H1 (cell line): ENCODE data around the gene BRIX1. TPM values are rescaled to one million over a fixed set of nuclear protein-coding genes. Genes with fewer than 3 reads are reported as not detected.

ENCODE experiments used
- CTCF ChIA-PET: fragments of 300-600 bp; sonication (Branson Sonifier 250); formaldehyde crosslinking; loops from one replicate; lab custom pipeline; 2021; ENCODE audit not compliant: partially characterized antibody; lab: Charles Lee
- POLR2A ChIA-PET: fragments of 300-600 bp; sonication (Branson Sonifier 250); formaldehyde crosslinking; loops from one replicate; lab custom pipeline; 2021; ENCODE audit warnings: inconsistent platforms; ENCODE audit not compliant: partially characterized antibody; lab: Charles Lee
- DNase-seq, 2 experiments: peaks; one replicate each; pipeline versions ENCODE4 v3.0.0 to v3.0.0-alpha.2; 2010 to 2022; ENCODE audit warnings: low spot score in 2 of 2, low read depth in 1 of 2, mixed read lengths in 1 of 2
- FAIRE-seq: peaks from 2 replicates; lab custom pipeline; 2011; peaks lifted over from hg19 to GRCh38; lab: Jason Lieb, UNC
- H2AFZ ChIP-seq: 2 replicates; pipeline ENCODE4 v1.8.1; 2012; ENCODE audit warnings: low read length, inconsistent platforms
- H2AK5ac ChIP-seq: 2 replicates; pipeline ENCODE4 v1.6.1; 2013; ENCODE audit warnings: low read depth, low read length
- H2BK120ac ChIP-seq: replicated peaks from 2 replicates; pipeline ENCODE3; 2013; ENCODE audit warnings: low read depth, low read length, inconsistent platforms
- H2BK12ac ChIP-seq: 2 replicates; pipeline ENCODE4 v1.6.1; 2013; ENCODE audit warnings: low read depth, low read length
- H2BK15ac ChIP-seq: 2 replicates; pipeline ENCODE4 v1.6.1; 2013; ENCODE audit warnings: low read length
- H2BK20ac ChIP-seq: 2 replicates; pipeline ENCODE4 v1.6.1; 2013; ENCODE audit warnings: low read length
- H2BK5ac ChIP-seq: 2 replicates; pipeline ENCODE4 v1.6.1; 2013; ENCODE audit warnings: low read depth, low read length
- H3K14ac ChIP-seq: 2 replicates; pipeline ENCODE4 v1.6.1; 2013; ENCODE audit warnings: inconsistent platforms; ENCODE audit not compliant: insufficient read length
- H3K18ac ChIP-seq: 2 replicates; pipeline ENCODE4 v1.6.1; 2013; ENCODE audit warnings: low read length; ENCODE audit errors: extremely low read depth
- H3K23ac ChIP-seq: 2 replicates; pipeline ENCODE4 v1.6.1; 2013; ENCODE audit warnings: inconsistent platforms; ENCODE audit not compliant: insufficient read length
- H3K23me2 ChIP-seq: 2 replicates; pipeline ENCODE4 v1.6.1; 2013; ENCODE audit warnings: low read depth, low read length
- H3K27ac ChIP-seq: 2 replicates; pipeline ENCODE4 v1.6.1; 2011; ENCODE audit warnings: low read depth, low read length, inconsistent platforms
- H3K27me3 ChIP-seq, 4 experiments: replicated peaks in 1 of 4; 1 replicate in 1 of 4; 2 replicates in 3 of 4; pipeline versions ENCODE4 v1.6.1 to v1.8.1; 2011 to 2013; ENCODE audit warnings: low read length in 3 of 4, mild to moderate bottlenecking in 3 of 4, inconsistent platforms in 2 of 4, mixed read lengths in 2 of 4, moderate library complexity in 1 of 4; ENCODE audit not compliant: control insufficient read depth in 3 of 4, insufficient read depth in 3 of 4; ENCODE audit errors: extremely low read depth in 1 of 4
- H3K36me3 ChIP-seq, 4 experiments: 2 replicates each; pipeline versions ENCODE4 v1.6.1 to v1.8.1; 2011 to 2013; ENCODE audit warnings: mild to moderate bottlenecking in 4 of 4, low read length in 3 of 4, moderate library complexity in 2 of 4, control low read depth in 1 of 4, inconsistent platforms in 1 of 4; ENCODE audit not compliant: insufficient read depth in 4 of 4, control insufficient read depth in 2 of 4
- H3K4ac ChIP-seq: replicated peaks from 2 replicates; pipeline ENCODE3; 2013; ENCODE audit warnings: low read length, low read depth, mixed read lengths, inconsistent platforms; ENCODE audit not compliant: insufficient read length
- H3K4me1 ChIP-seq, 4 experiments: replicated peaks in 1 of 4; 1 replicate in 1 of 4; 2 replicates in 3 of 4; pipeline versions ENCODE4 v1.6.1 to v1.8.1; 2011 to 2013; ENCODE audit warnings: low read length in 3 of 4, inconsistent platforms in 2 of 4, mixed read lengths in 1 of 4; ENCODE audit not compliant: insufficient read depth in 4 of 4, control insufficient read depth in 3 of 4
- H3K4me2 ChIP-seq, 2 experiments: 2 replicates each; pipeline versions ENCODE4 v1.6.1 to v1.8.1; 2011 to 2013; ENCODE audit warnings: low read depth in 2 of 2, low read length in 2 of 2, control low read depth in 1 of 2, inconsistent platforms in 1 of 2, mild to moderate bottlenecking in 1 of 2; ENCODE audit not compliant: insufficient read depth in 1 of 2
- H3K4me3 ChIP-seq, 4 experiments: fragments of 200-600, 300-600 bp in 1 of 4; sonication (generic), shearing (Covaris generic), sonication (Bioruptor Twin) in 1 of 4; 2 replicates each; pipeline versions ENCODE4 v1.5.1 to v1.8.1; 2011 to 2016; ENCODE audit warnings: low read length in 4 of 4, low read depth in 3 of 4, control low read depth in 2 of 4, inconsistent platforms in 2 of 4, mild to moderate bottlenecking in 2 of 4, mixed read lengths in 1 of 4, moderate library complexity in 1 of 4; ENCODE audit not compliant: insufficient read depth in 2 of 4; ENCODE audit errors: extremely low read depth in 1 of 4
- H3K56ac ChIP-seq: replicated peaks from 2 replicates; pipeline ENCODE3; 2013; ENCODE audit warnings: low read depth, mild to moderate bottlenecking, mixed read lengths, low read length, inconsistent platforms; ENCODE audit not compliant: insufficient read length
- H3K79me1 ChIP-seq: 2 replicates; pipeline ENCODE4 v1.6.1; 2013; ENCODE audit warnings: low read depth, low read length, control low read depth
- H3K79me2 ChIP-seq, 2 experiments: 2 replicates each; pipeline versions ENCODE4 v1.6.1 to v1.8.1; 2012 to 2013; ENCODE audit warnings: low read length in 2 of 2, mild to moderate bottlenecking in 2 of 2, inconsistent platforms in 1 of 2; ENCODE audit not compliant: insufficient read depth in 2 of 2, control insufficient read depth in 1 of 2
- H3K9ac ChIP-seq, 4 experiments: replicated peaks in 1 of 4; 1 replicate in 1 of 4; 2 replicates in 3 of 4; pipeline versions ENCODE4 v1.6.1 to v1.8.1; 2011 to 2013; ENCODE audit warnings: low read depth in 3 of 4, low read length in 3 of 4, control low read depth in 2 of 4, mild to moderate bottlenecking in 2 of 4, moderate library complexity in 2 of 4, inconsistent platforms in 1 of 4; ENCODE audit errors: extremely low read depth in 1 of 4
- H3K9me3 ChIP-seq, 2 experiments: 2 replicates each; pipeline versions ENCODE4 v1.6.1 to v1.8.1; 2012 to 2013; ENCODE audit warnings: mild to moderate bottlenecking in 2 of 2, moderate library complexity in 2 of 2, control low read depth in 1 of 2, inconsistent platforms in 1 of 2, low read depth in 1 of 2, low read length in 1 of 2, mixed read lengths in 1 of 2; ENCODE audit not compliant: insufficient read depth in 2 of 2
- H4K20me1 ChIP-seq, 2 experiments: replicated peaks in 1 of 2; 2 replicates each; pipeline versions ENCODE3 to v1.8.1; 2011 to 2013; ENCODE audit warnings: inconsistent platforms in 2 of 2, low read length in 2 of 2, mild to moderate bottlenecking in 1 of 2; ENCODE audit not compliant: insufficient read depth in 2 of 2, control insufficient read depth in 1 of 2
- H4K5ac ChIP-seq: 2 replicates; pipeline ENCODE4 v1.6.1; 2013; ENCODE audit warnings: low read length, low read depth, mixed read lengths, inconsistent platforms; ENCODE audit not compliant: insufficient read length
- H4K8ac ChIP-seq: 2 replicates; pipeline ENCODE4 v1.8.0; 2013; ENCODE audit warnings: mild to moderate bottlenecking, moderate library complexity, low read length, inconsistent platforms; ENCODE audit not compliant: insufficient read depth; ENCODE audit errors: extremely low read depth
- H4K91ac ChIP-seq: replicated peaks from 2 replicates; pipeline ENCODE3; 2013; ENCODE audit warnings: low read length, mixed read lengths, inconsistent platforms; ENCODE audit not compliant: insufficient read length
- CBX8 ChIP-seq: fragments of 300-800, 300-1000 bp; sonication (generic); IDR thresholded peaks from 2 replicates; pipeline ENCODE4 v1.7.1; 2016; ENCODE audit warnings: low read depth, low read length, borderline replicate concordance
- CHD2 ChIP-seq: IDR thresholded peaks from 2 replicates; pipeline ENCODE4 v1.6.1; 2012; ENCODE audit warnings: low read length, improper control_type of control experiment
- EP300 ChIP-seq, 2 experiments: IDR thresholded peaks; 1 replicate in 1 of 2; 2 replicates in 1 of 2; pipeline ENCODE4 v1.6.1; 2011 to 2012; ENCODE audit warnings: low read depth in 2 of 2, low read length in 2 of 2, mild to moderate bottlenecking in 2 of 2, borderline replicate concordance in 1 of 2, inconsistent platforms in 1 of 2, moderate library complexity in 1 of 2
- KDM1A ChIP-seq: fragments of 200-600, 300-600 bp; sonication (generic); IDR thresholded peaks from 2 replicates; pipeline ENCODE4 v1.7.1; 2016; ENCODE audit warnings: mild to moderate bottlenecking, low read length, borderline replicate concordance
- KDM4A ChIP-seq: IDR thresholded peaks from one replicate; pipeline ENCODE4 v1.7.1; 2012; ENCODE audit warnings: low read depth, mild to moderate bottlenecking, moderate library complexity, low read length, inconsistent platforms; ENCODE audit not compliant: severe bottlenecking
- NRF1 ChIP-seq: IDR thresholded peaks from 2 replicates; pipeline ENCODE4 v1.6.1; 2011; ENCODE audit warnings: mild to moderate bottlenecking, low read depth, low read length, improper control_type of control experiment
- POLR2A ChIP-seq, 2 experiments: IDR thresholded peaks; 1 replicate in 1 of 2; 2 replicates in 1 of 2; pipeline ENCODE4 v1.6.1; 2011; ENCODE audit warnings: low read depth in 2 of 2, low read length in 2 of 2, mild to moderate bottlenecking in 2 of 2; ENCODE audit errors: control extremely low read depth in 1 of 2
- TAF1 ChIP-seq: IDR thresholded peaks from 2 replicates; pipeline ENCODE4 v1.6.1; 2011; ENCODE audit warnings: mild to moderate bottlenecking, low read depth, low read length
- TBP ChIP-seq: IDR thresholded peaks from 2 replicates; pipeline ENCODE4 v1.6.1; 2011; ENCODE audit warnings: low read depth, low read length, improper control_type of control experiment
- WGBS, 2 experiments: shearing (Covaris generic) in 1 of 2; methylation state at CpG; one replicate each; pipeline versions ENCODE4 v1.1.6 to v1.1.7; 2013 to 2015; ENCODE audit warnings: low lambda C conversion rate in 2 of 2, mixed read lengths in 2 of 2, inconsistent platforms in 1 of 2, low coverage in 1 of 2, missing lambda C conversion rate in 1 of 2; ENCODE audit not compliant: insufficient replicate concordance in 2 of 2, insufficient coverage in 1 of 2, insufficient read length in 1 of 2; ENCODE audit errors: extremely low coverage in 1 of 2, missing lambda C conversion rate in 1 of 2; 5-methylcytosine and 5-hydroxymethylcytosine counted together
- polyA plus RNA-seq, 7 experiments: library from polyadenylated mRNA; depleted of rRNA in 3 of 7; stranded (reverse) in 5 of 7; unstranded in 2 of 7; fragments of >200 nt in 5 of 7; fragments of 200-250 nt in 2 of 7; gene quantifications; 1 replicate in 5 of 7; 2 replicates in 1 of 7; 4 replicates in 1 of 7; pipeline versions ENCODE4 v1.2.1 to v1.2.3, GENCODE V29; 2011 to 2013; ENCODE audit warnings: missing spikeins in 2 of 7, mixed read lengths in 2 of 7
- total RNA-seq: library from RNA; stranded (reverse); fragmentation: NEBNext Ultra II Directional; extraction: Animal tissue kit (Norgen Biotek cat#: 25700); gene quantifications from 2 replicates; pipeline ENCODE4 v1.2.1, GENCODE V29; 2021
- TF ChIP-seq, protein P1 (sequence below), 3 experiments: IDR thresholded peaks; 1 replicate in 2 of 3; 2 replicates in 1 of 3; pipeline versions ENCODE4 v1.5.1 to v1.6.1; 2011; ENCODE audit warnings: low read length in 3 of 3, mild to moderate bottlenecking in 3 of 3, inconsistent platforms in 2 of 3, low read depth in 1 of 3, moderate library complexity in 1 of 3; ENCODE audit not compliant: insufficient read depth in 1 of 3; ENCODE audit errors: control extremely low read depth in 1 of 3

Gene BRIX1
- total and polyA plus RNA-seq, 2 of the 8 experiments (the other 6 are each of a cell fraction or from before 2014, with no cell fraction given) = 26.9 to 71.7 TPM

DNA sequence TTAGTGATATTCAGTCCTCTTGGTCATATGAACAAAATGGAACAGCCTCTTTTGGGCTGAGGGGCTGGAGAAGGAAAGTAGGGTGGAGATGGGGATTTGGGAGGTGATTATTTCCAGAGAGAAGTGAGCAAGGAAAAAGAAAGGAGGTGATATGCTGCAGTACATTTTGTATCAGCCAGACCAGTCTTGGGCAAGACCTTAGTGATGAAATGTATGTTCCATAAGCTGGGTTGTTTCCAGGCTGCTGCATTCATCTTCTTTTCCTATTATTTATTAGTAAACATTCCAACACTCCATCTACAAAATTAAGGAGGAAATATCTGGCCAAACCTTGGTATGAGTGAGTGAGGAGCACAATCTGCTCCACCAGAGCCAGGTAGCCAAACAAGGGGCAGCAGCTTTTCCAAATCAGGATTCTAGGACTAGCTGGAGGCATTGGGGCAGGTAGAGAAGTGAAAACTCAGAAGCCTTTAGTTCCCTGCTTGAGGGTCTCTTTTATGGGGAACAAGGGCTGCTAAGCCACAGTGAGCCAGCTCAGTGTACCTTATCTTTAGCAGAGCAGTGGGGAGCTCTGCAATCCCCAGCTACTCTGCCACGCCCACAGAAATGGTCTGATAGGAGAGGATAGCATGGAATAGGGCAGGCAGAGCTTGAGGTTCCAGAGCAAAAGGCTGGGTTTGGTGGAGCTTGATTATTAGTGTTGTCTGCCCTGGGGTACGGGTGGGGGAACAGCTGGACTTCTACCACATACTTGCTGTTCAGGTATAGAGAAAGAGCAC lies 19.7 kb upstream of the BRIX1 start:
- DNase-seq (no peak), FAIRE-seq (no peak)
- Histone ChIP-seq H3K4me2 (no peak overlapping the region), H2BK120ac (no peak overlapping the region), H3K27ac (no peak overlapping the region), H3K23me2 (no peaks in the 10 kb centered on the region), H3K79me1 (no peaks in the 10 kb centered on the region), H4K5ac (no peak overlapping the region), H2AFZ (no peak overlapping the region), H3K79me2 (no peaks in the 10 kb centered on the region), H3K36me3 (peaks cover 0 to 2% (median 0%) of the 10 kb centered on the region in 4 experiments; a peak in 1 of 8 replicates), H2BK20ac (no peak overlapping the region), H2AK5ac (no peak overlapping the region), H3K27me3 (no peaks in the 10 kb centered on the region), H3K4me3 (no peak overlapping the region), H3K56ac (no peak overlapping the region), H3K9ac (no peak overlapping the region), H3K9me3 (no peaks in the 10 kb centered on the region), H4K8ac (no peak overlapping the region), H3K23ac (no peak overlapping the region), H4K20me1 (no peaks in the 10 kb centered on the region), H3K14ac (no peak overlapping the region), H2BK12ac (no peak overlapping the region), H3K18ac (no peak overlapping the region), H4K91ac (no peak overlapping the region), H2BK15ac (no peak overlapping the region), H3K4me1 (peaks cover 0 to 11% (median 0%) of the 10 kb centered on the region in 4 experiments; a peak in 1 of 7 replicates), H3K4ac (no peak overlapping the region), H2BK5ac (no peak overlapping the region)
- ChIA-PET CTCF (interaction anchor here (0.7 to 4.9 kb wide), 16 partner anchors 8 to 431 kb away, joined by 3 to 44 read pairs (median 3); no protein-coding TSS in a partner anchor), POLR2A (interaction anchor here (0.9 to 2.0 kb wide), 4 partner anchors 9 to 30 kb away, joined by 3 to 8 read pairs (median 4); partner anchors contain the start of genes BRIX1 and RAD1)
- 88% methylated on average over 2 of the region's 2 CpGs; no CpG with 5 or more reads in 1 of the 2 experiments for WGBS, 2 experiments
- TF ChIP-seq TAF1 (no peak), KDM4A (no peak), EP300 (IDR thresholded peaks at IDR 0.05; ENCODE audit: borderline replicate concordance in 1 of 2, low read depth in 2 of 2, low read length in 2 of 2) (no peak), TBP (no peak), NRF1 (no peak), CHD2 (no peak), POLR2A (IDR thresholded peaks at IDR 0.05; ENCODE audit: control extremely low read depth in 1 of 2, low read depth in 2 of 2, low read length in 2 of 2) (no peak), CBX8 (no peak), KDM1A (no peak)
- TF ChIP-seq, protein P1, sequence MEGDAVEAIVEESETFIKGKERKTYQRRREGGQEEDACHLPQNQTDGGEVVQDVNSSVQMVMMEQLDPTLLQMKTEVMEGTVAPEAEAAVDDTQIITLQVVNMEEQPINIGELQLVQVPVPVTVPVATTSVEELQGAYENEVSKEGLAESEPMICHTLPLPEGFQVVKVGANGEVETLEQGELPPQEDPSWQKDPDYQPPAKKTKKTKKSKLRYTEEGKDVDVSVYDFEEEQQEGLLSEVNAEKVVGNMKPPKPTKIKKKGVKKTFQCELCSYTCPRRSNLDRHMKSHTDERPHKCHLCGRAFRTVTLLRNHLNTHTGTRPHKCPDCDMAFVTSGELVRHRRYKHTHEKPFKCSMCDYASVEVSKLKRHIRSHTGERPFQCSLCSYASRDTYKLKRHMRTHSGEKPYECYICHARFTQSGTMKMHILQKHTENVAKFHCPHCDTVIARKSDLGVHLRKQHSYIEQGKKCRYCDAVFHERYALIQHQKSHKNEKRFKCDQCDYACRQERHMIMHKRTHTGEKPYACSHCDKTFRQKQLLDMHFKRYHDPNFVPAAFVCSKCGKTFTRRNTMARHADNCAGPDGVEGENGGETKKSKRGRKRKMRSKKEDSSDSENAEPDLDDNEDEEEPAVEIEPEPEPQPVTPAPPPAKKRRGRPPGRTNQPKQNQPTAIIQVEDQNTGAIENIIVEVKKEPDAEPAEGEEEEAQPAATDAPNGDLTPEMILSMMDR (IDR thresholded peaks at IDR 0.05; ENCODE audit: control extremely low read depth in 1 of 3, insufficient read depth in 1 of 3, low read depth in 1 of 3, low read length in 3 of 3) = no peak
